Karpas-422 (cell line): ENCODE measurements around the gene C2CD5. TPM values are rescaled to one million over a fixed set of nuclear protein-coding genes. Genes with fewer than 3 reads are reported as not detected.
"Not testable (repeated sequence)": the region's sequence is repeated elsewhere in the genome, so short reads cannot be mapped to it uniquely, and the experiment has no call there.

ENCODE experiments used
- DNase-seq: peaks from one replicate; pipeline ENCODE4 v3.0.0-alpha.2; 2015
- H2AFZ ChIP-seq: fragments of 200-600 bp; sonication (generic); 2 replicates; pipeline ENCODE4 v1.6.1; 2014; ENCODE audit warnings: antibody characterized with exemption, low read length, mixed read lengths
- H3K27ac ChIP-seq: fragments of 200-600 bp; sonication (generic); 2 replicates; pipeline ENCODE4 v1.5.1; 2014; ENCODE audit warnings: mild to moderate bottlenecking, low read length, moderate library complexity
- H3K27me3 ChIP-seq: fragments of 200-600 bp; sonication (generic); 2 replicates; pipeline ENCODE4 v1.6.1; 2014; ENCODE audit warnings: low read length, mixed read lengths
- H3K36me3 ChIP-seq: fragments of 200-600 bp; sonication (generic); 2 replicates; pipeline ENCODE4 v1.6.1; 2014; ENCODE audit warnings: low read length, mixed read lengths; ENCODE audit not compliant: insufficient read depth
- H3K4me1 ChIP-seq: fragments of 200-600 bp; sonication (generic); 2 replicates; pipeline ENCODE4 v1.6.1; 2014; ENCODE audit warnings: mild to moderate bottlenecking, low read length, mixed read lengths
- H3K4me2 ChIP-seq: fragments of 200-600 bp; sonication (generic); 2 replicates; pipeline ENCODE4 v1.6.1; 2014; ENCODE audit warnings: low read length, low read depth, mild to moderate bottlenecking; ENCODE audit not compliant: poor library complexity, severe bottlenecking
- H3K4me3 ChIP-seq: fragments of 200-600 bp; sonication (generic); 2 replicates; pipeline ENCODE4 v1.5.1; 2014; ENCODE audit warnings: mild to moderate bottlenecking, antibody characterized with exemption, low read length, mixed read lengths
- H3K79me2 ChIP-seq: fragments of 200-600 bp; sonication (generic); 2 replicates; pipeline ENCODE4 v1.6.1; 2014; ENCODE audit warnings: mild to moderate bottlenecking, low read length, mixed read lengths
- H3K9ac ChIP-seq: fragments of 200-600 bp; sonication (generic); 2 replicates; pipeline ENCODE4 v1.6.0; 2014; ENCODE audit warnings: low read length
- H3K9me2 ChIP-seq: fragments of 200-600 bp; sonication (generic), shearing (Covaris generic); replicated peaks from 2 replicates; pipeline ENCODE4 v1.6.0; 2014; ENCODE audit warnings: mild to moderate bottlenecking, low read length, moderate library complexity; ENCODE audit not compliant: insufficient read depth
- H3K9me3 ChIP-seq: fragments of 300-700, 200-600 bp; sonication (generic); 2 replicates; pipeline ENCODE4 v1.6.1; 2014; ENCODE audit warnings: low read length, mixed read lengths
- H4K20me1 ChIP-seq: fragments of 200-600 bp; sonication (generic); 2 replicates; pipeline ENCODE4 v1.6.1; 2014; ENCODE audit warnings: mild to moderate bottlenecking, antibody characterized with exemption, low read length, low read depth; ENCODE audit not compliant: insufficient read depth
- total RNA-seq: library from RNA; depleted of rRNA; stranded (reverse); fragments of >200 nt; shearing (Covaris generic); gene quantifications from 2 replicates; pipeline ENCODE4 v1.2.3, GENCODE V29; 2014; ENCODE audit warnings: low replicate concordance

C2CD5 gene
- total RNA-seq, 1 experiment from 2014 or later: 71.8 TPM

GRCh38 chr12:22481547-22482104, 62.7 kb downstream of the C2CD5 start:
- Histone ChIP-seq H3K79me2 (peaks cover 23% of the 10 kb centered on the region), H4K20me1 (no peaks in the 10 kb centered on the region), H3K36me3 (peaks cover 30% of the 10 kb centered on the region; the same call in 1 of the 2 replicates), H3K9me3 (no peaks in the 10 kb centered on the region), H3K4me2 (no peak overlapping the region), H3K4me1 (peaks cover 10% of the 10 kb centered on the region), H3K27me3 (no peaks in the 10 kb centered on the region), H3K9ac (no peak overlapping the region), H3K27ac (no peak overlapping the region), H2AFZ (no peak overlapping the region), H3K4me3 (no peak overlapping the region), H3K9me2 (no peaks in the 10 kb centered on the region)
- no peak for DNase-seq

- not testable (repeated sequence) for H3K27me3 ChIP-seq, DNase-seq, H3K4me2 ChIP-seq, H2AFZ ChIP-seq, H3K9me3 ChIP-seq, H3K4me3 ChIP-seq, H3K4me1 ChIP-seq, H3K9ac ChIP-seq, H3K27ac ChIP-seq, H4K20me1 ChIP-seq, H3K9me2 ChIP-seq
- Histone ChIP-seq H3K79me2 (peaks cover 25% of the 10 kb centered on the region), H3K36me3 (peaks cover 30% of the 10 kb centered on the region; the same call in 1 of the 2 replicates)
Measured at GRCh38 chr12:22480814-22481213, 63.5 kb downstream of the C2CD5 start.

- no peak for DNase-seq
- H3K36me3 ChIP-seq: peaks cover 30% of the 10 kb centered on the region; the same call in 1 of the 2 replicates
Measured at GRCh38 chr12:22480016-22480415, 64.3 kb downstream of the C2CD5 start.

GRCh38 chr12:22477894-22478287, 66.5 kb downstream of the C2CD5 start:
- Histone ChIP-seq H2AFZ (no peak overlapping the region), H3K4me2 (no peak overlapping the region)

More at GRCh38 chr12:22480016-22480415, 64.3 kb downstream of the C2CD5 start:
- Histone ChIP-seq H2AFZ (no peak overlapping the region), H3K4me3 (no peak overlapping the region), H3K9me2 (no peaks in the 10 kb centered on the region), H3K27me3 (no peaks in the 10 kb centered on the region), H3K9me3 (no peaks in the 10 kb centered on the region), H3K27ac (no peak overlapping the region), H4K20me1 (no peaks in the 10 kb centered on the region), H3K4me2 (no peak overlapping the region), H3K79me2 (peaks cover 25% of the 10 kb centered on the region), H3K4me1 (peaks cover 10% of the 10 kb centered on the region), H3K9ac (no peak overlapping the region)

GRCh38 chr12:22477166-22477893, 67.0 kb downstream of the C2CD5 start:
- no peak overlapping the region for H3K27ac ChIP-seq

More at GRCh38 chr12:22477894-22478287, 66.5 kb downstream of the C2CD5 start:
- Histone ChIP-seq H3K27me3 (no peaks in the 10 kb centered on the region), H4K20me1 (no peaks in the 10 kb centered on the region), H3K9me3 (no peaks in the 10 kb centered on the region), H3K9ac (no peak overlapping the region), H3K36me3 (peaks cover 17% of the 10 kb centered on the region; the same call in 1 of the 2 replicates), H3K27ac (no peak overlapping the region), H3K4me1 (peaks cover 21% of the 10 kb centered on the region), H3K79me2 (peaks cover 22% of the 10 kb centered on the region), H3K4me3 (no peak overlapping the region), H3K9me2 (no peaks in the 10 kb centered on the region)
- no peak for DNase-seq

GRCh38 chr12:22476133-22476532, 68.2 kb downstream of the C2CD5 start:
- no peaks in the 10 kb centered on the region for H3K9me2 ChIP-seq
- no peak overlapping the region for H3K4me2 ChIP-seq
- peaks cover 17% of the 10 kb centered on the region for H3K4me1 ChIP-seq
- H3K9me3 ChIP-seq: no peaks in the 10 kb centered on the region
- no peak overlapping the region for H3K4me3 ChIP-seq
- H4K20me1 ChIP-seq: no peaks in the 10 kb centered on the region
- no peak overlapping the region for H2AFZ ChIP-seq
- no peak overlapping the region for H3K27ac ChIP-seq
- H3K9ac ChIP-seq: no peak overlapping the region
- H3K27me3 ChIP-seq: no peaks in the 10 kb centered on the region
- no peak for DNase-seq
- H3K79me2 ChIP-seq: peaks cover 16% of the 10 kb centered on the region
- H3K36me3 ChIP-seq: peaks cover 11% of the 10 kb centered on the region; the same call in 1 of the 2 replicates

More at GRCh38 chr12:22477166-22477893, 67.0 kb downstream of the C2CD5 start:
- Histone ChIP-seq H3K4me3 (no peak overlapping the region), H3K4me1 (peaks cover 23% of the 10 kb centered on the region), H3K9me3 (no peaks in the 10 kb centered on the region), H4K20me1 (no peaks in the 10 kb centered on the region), H3K27me3 (no peaks in the 10 kb centered on the region), H2AFZ (no peak overlapping the region), H3K9me2 (no peaks in the 10 kb centered on the region), H3K9ac (no peak overlapping the region), H3K79me2 (peaks cover 22% of the 10 kb centered on the region), H3K4me2 (no peak overlapping the region), H3K36me3 (peaks cover 13% of the 10 kb centered on the region; the same call in 1 of the 2 replicates)
- DNase-seq: no peak

GRCh38 chr12:22474970-22475720, 69.2 kb downstream of the C2CD5 start:
- no peaks in the 10 kb centered on the region for H3K9me3 ChIP-seq
- peaks cover 10% of the 10 kb centered on the region for H3K79me2 ChIP-seq
- no peak overlapping the region for H3K27ac ChIP-seq
- no peaks in the 10 kb centered on the region for H3K27me3 ChIP-seq
- no peak overlapping the region for H3K4me3 ChIP-seq
- H4K20me1 ChIP-seq: no peaks in the 10 kb centered on the region
- no peak overlapping the region for H3K4me2 ChIP-seq
- peaks cover 20% of the 10 kb centered on the region; the same call in 1 of the 2 replicates for H3K36me3 ChIP-seq
- H3K9ac ChIP-seq: no peak overlapping the region
- H3K4me1 ChIP-seq: peaks cover 13% of the 10 kb centered on the region
- no peak overlapping the region for H2AFZ ChIP-seq
- DNase-seq: no peak
- H3K9me2 ChIP-seq: no peaks in the 10 kb centered on the region

- H3K9me3 ChIP-seq: no peaks in the 10 kb centered on the region
- no peak overlapping the region for H3K27ac ChIP-seq
- H3K36me3 ChIP-seq: peaks cover 34% of the 10 kb centered on the region; the same call in 1 of the 2 replicates
- no peaks in the 10 kb centered on the region for H3K9me2 ChIP-seq
- H2AFZ ChIP-seq: no peak overlapping the region
- peaks cover 5% of the 10 kb centered on the region; the same call in 1 of the 2 replicates for H3K79me2 ChIP-seq
- DNase-seq: no peak
- peaks cover 13% of the 10 kb centered on the region for H3K4me1 ChIP-seq
- no peak overlapping the region for H3K9ac ChIP-seq
- peak overlapping the region; percentile 16 for H3K4me2 ChIP-seq
- H4K20me1 ChIP-seq: no peaks in the 10 kb centered on the region
- no peak overlapping the region for H3K4me3 ChIP-seq
- H3K27me3 ChIP-seq: no peaks in the 10 kb centered on the region
Measured at GRCh38 chr12:22473212-22473611, 71.1 kb downstream of the C2CD5 start.
